Stromal cell of bone marrow (primary cell): ENCODE results near the gene DSCAM.

ENCODE experiments used
- DNase-seq: peaks from one replicate; pipeline ENCODE4 v3.0.0-alpha.2; 2012; ENCODE audit warnings: low read depth

Gene DSCAM

GRCh38 chr21:40652436-40652835 lies 194.5 kb downstream of the DSCAM start:
- DNase-seq, result no peak

- no peak for DNase-seq
These were observed 199.3 kb downstream of the DSCAM start for GRCh38 chr21:40647706-40648105.

GRCh38 chr21:40646651-40647050 lies 200.3 kb downstream of the DSCAM start:
- no peak for DNase-seq

- no peak for DNase-seq
These were observed 205.9 kb downstream of the DSCAM start for GRCh38 chr21:40641042-40641441.

- DNase-seq, result no peak
These were observed 206.6 kb downstream of the DSCAM start for GRCh38 chr21:40640266-40640789.

GRCh38 chr21:40639616-40640194 lies 207.3 kb downstream of the DSCAM start:
- DNase-seq, result no peak

- DNase-seq, result no peak
These were observed 208.3 kb downstream of the DSCAM start for GRCh38 chr21:40638466-40639251.

GRCh38 chr21:40636026-40636425 lies 210.9 kb downstream of the DSCAM start:
- no peak for DNase-seq

GRCh38 chr21:40635391-40635790 lies 211.6 kb downstream of the DSCAM start:
- no peak for DNase-seq

GRCh38 chr21:40634141-40634540 lies 212.8 kb downstream of the DSCAM start:
- no peak for DNase-seq

GRCh38 chr21:40633048-40633447 lies 213.9 kb downstream of the DSCAM start:
- DNase-seq, result no peak

- DNase-seq, result no peak
These were observed 215.7 kb downstream of the DSCAM start for GRCh38 chr21:40631211-40631610.

- DNase-seq, result no peak
These were observed 221.0 kb downstream of the DSCAM start for GRCh38 chr21:40625991-40626390.

- no peak for DNase-seq
These were observed 223.4 kb downstream of the DSCAM start for GRCh38 chr21:40623528-40623927.

GRCh38 chr21:40622531-40622930 lies 224.4 kb downstream of the DSCAM start:
- DNase-seq, result no peak

GRCh38 chr21:40620386-40621145 lies 226.4 kb downstream of the DSCAM start:
- DNase-seq, result no peak

- no peak for DNase-seq
These were observed 228.6 kb downstream of the DSCAM start for GRCh38 chr21:40618191-40618973.

GRCh38 chr21:40616377-40616704 lies 230.6 kb downstream of the DSCAM start:
- DNase-seq, result no peak

GRCh38 chr21:40615505-40616376 lies 231.2 kb downstream of the DSCAM start:
- DNase-seq, result no peak

GRCh38 chr21:40613546-40614030 lies 233.4 kb downstream of the DSCAM start:
- DNase-seq, result no peak

- no peak for DNase-seq
These were observed 236.6 kb downstream of the DSCAM start for GRCh38 chr21:40610345-40610744.
